ENCODE data around the gene DOC2B. TPM values are rescaled to one million over a fixed set of nuclear protein-coding genes. Genes with fewer than 3 reads are reported as not detected.

Gene DOC2B
- total and polyA plus RNA-seq, 7 donors: 0.46 to 12.5 (median 4.9) TPM

- Histone ChIP-seq H3K36me3 (no peaks in the 10 kb centered on the region), H3K27me3 (peaks cover 14 to 66% (median 39%) of the 10 kb centered on the region in 3 donors), H3K9me3 (no peaks in the 10 kb centered on the region), H3K27ac (peak overlapping the region in 1 of 4 donors; percentile 8), H3K4me3 (peak overlapping the region in 2 of 4 donors; percentile 37 to 41), H3K4me1 (peaks cover 0 to 21% (median 17%) of the 10 kb centered on the region in 4 donors)
- DNase-seq: no peak
- 40 to 61% methylated on average over 18 of the region's 18 CpGs for WGBS, 2 donors
- TF ChIP-seq POLR2A (IDR thresholded peaks at IDR 0.05): no peak
- TF ChIP-seq POLR2AphosphoS5 (IDR thresholded peaks at IDR 0.05): no peak
- TF ChIP-seq EP300 (IDR thresholded peaks at IDR 0.05): no peak
- TF ChIP-seq CTCF (IDR thresholded peaks at IDR 0.05): no peak
- intact Hi-C loops (cut with DNase I): no loop called here
Measured at GRCh38 chr17:182050-182751, 751 bp upstream of the DOC2B start.

GRCh38 chr17:180381-181244, 837 bp downstream of the DOC2B start:
- intact Hi-C loops (cut with DNase I): no loop called here
- WGBS, 2 donors: 2% methylated on average over 112 of the region's 112 CpGs
- Histone ChIP-seq H3K36me3 (no peaks in the 10 kb centered on the region), H3K27ac (peak overlapping the region; percentile 47 to 64 (median 56)), H3K4me3 (peak overlapping the region in 3 of 4 donors; percentile 32 to 49 (median 45)), H3K4me1 (peaks cover 0 to 21% (median 17%) of the 10 kb centered on the region in 4 donors), H3K27me3 (peaks cover 14 to 68% (median 39%) of the 10 kb centered on the region in 3 donors), H3K9me3 (no peaks in the 10 kb centered on the region)
- DNase-seq: no peak
- TF ChIP-seq POLR2A (IDR thresholded peaks at IDR 0.05): no peak
- no peak for TF ChIP-seq POLR2AphosphoS5 (IDR thresholded peaks at IDR 0.05)
- TF ChIP-seq EP300 (IDR thresholded peaks at IDR 0.05): no peak

GRCh38 chr17:179781-180380, 1.6 kb downstream of the DOC2B start:
- TF ChIP-seq POLR2AphosphoS5 (IDR thresholded peaks at IDR 0.05): no peak
- TF ChIP-seq CTCF (IDR thresholded peaks at IDR 0.05): no peak
- no peak for DNase-seq
- Histone ChIP-seq H3K36me3 (no peaks in the 10 kb centered on the region), H3K4me1 (peaks cover 0 to 21% (median 17%) of the 10 kb centered on the region in 4 donors), H3K27ac (peak overlapping the region; percentile 47 to 64 (median 56)), H3K9me3 (no peaks in the 10 kb centered on the region), H3K4me3 (peak overlapping the region in 3 of 4 donors; percentile 32 to 49 (median 45)), H3K27me3 (peaks cover 14 to 68% (median 39%) of the 10 kb centered on the region in 3 donors)
- intact Hi-C loops (cut with DNase I): no loop called here
- 20 to 24% methylated on average over 32 of the region's 32 CpGs for WGBS, 2 donors

GRCh38 chr17:179066-179432, 2.4 kb downstream of the DOC2B start:
- Histone ChIP-seq H3K36me3 (no peaks in the 10 kb centered on the region), H3K27ac (peak overlapping the region in 1 of 4 donors; percentile 64), H3K4me3 (no peak overlapping the region), H3K9me3 (no peaks in the 10 kb centered on the region), H3K4me1 (peaks cover 0 to 21% (median 17%) of the 10 kb centered on the region in 4 donors), H3K27me3 (peaks cover 14 to 64% (median 39%) of the 10 kb centered on the region in 3 donors)
- 31 to 66% methylated on average over 5 of the region's 5 CpGs for WGBS, 2 donors
- TF ChIP-seq POLR2A (IDR thresholded peaks at IDR 0.05): no peak
- TF ChIP-seq CTCF (IDR thresholded peaks at IDR 0.05): no peak
- no peak for TF ChIP-seq POLR2AphosphoS5 (IDR thresholded peaks at IDR 0.05)
- no peak for TF ChIP-seq EP300 (IDR thresholded peaks at IDR 0.05)
- no peak for DNase-seq
- intact Hi-C loops (cut with DNase I): no loop called here

Data from sigmoid colon (tissue), 7 donors.